RWPE1 (cell line): ENCODE results near the gene LRTM1.

Experiments used
- CTCF ChIA-PET: fragments of 350-600 bp; sonication (Branson Sonifier 250); formaldehyde crosslinking; extraction: SDS; loops from one replicate; lab custom pipeline; 2021; lab: Yijun Ruan, JAX
- POLR2A ChIA-PET: fragments of 400-600 bp; formaldehyde crosslinking; extraction: SDS; loops from one replicate; lab custom pipeline; 2020; ENCODE audit warnings: antibody characterized with exemption; ENCODE audit not compliant: low non-redundant PET; lab: Yijun Ruan, JAX
- DNase-seq: peaks from one replicate; pipeline ENCODE4 v3.0.0; 2012; ENCODE audit warnings: low spot score
- H3K27ac ChIP-seq: fragments of 450-650 bp; 2 replicates; pipeline ENCODE4 v1.5.1; 2017
- TF ChIP-seq, protein P1 (sequence below): fragments of 450-650 bp; conservative IDR thresholded peaks from 2 replicates; pipeline ENCODE4 v1.5.1; 2017; ENCODE audit warnings: low read depth, mild to moderate bottlenecking

Gene LRTM1

DNA sequence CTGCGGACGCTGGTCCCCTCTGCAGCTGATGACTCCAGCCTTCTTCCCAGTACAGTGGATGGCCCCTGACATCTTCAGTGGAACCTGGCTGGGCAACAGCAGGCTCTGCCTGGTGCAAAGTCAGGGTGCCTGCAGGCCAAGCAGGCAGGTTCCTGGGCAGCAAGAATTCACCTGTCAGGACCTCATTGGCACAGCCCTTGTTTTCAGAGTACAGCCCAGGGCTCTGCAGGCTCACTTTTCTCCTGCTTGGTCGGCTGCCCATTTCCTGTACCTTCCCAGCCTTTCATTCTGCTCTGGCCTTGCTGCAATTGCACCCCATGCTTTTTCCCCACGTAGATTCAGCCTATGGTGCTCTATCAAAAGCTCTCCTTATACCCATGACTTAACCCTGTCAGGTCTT, 56.0 kb downstream of the LRTM1 start:
- ChIA-PET POLR2A (no interaction called here), CTCF (no interaction called here)
- no peak overlapping the region for H3K27ac ChIP-seq
- TF ChIP-seq, protein P1, sequence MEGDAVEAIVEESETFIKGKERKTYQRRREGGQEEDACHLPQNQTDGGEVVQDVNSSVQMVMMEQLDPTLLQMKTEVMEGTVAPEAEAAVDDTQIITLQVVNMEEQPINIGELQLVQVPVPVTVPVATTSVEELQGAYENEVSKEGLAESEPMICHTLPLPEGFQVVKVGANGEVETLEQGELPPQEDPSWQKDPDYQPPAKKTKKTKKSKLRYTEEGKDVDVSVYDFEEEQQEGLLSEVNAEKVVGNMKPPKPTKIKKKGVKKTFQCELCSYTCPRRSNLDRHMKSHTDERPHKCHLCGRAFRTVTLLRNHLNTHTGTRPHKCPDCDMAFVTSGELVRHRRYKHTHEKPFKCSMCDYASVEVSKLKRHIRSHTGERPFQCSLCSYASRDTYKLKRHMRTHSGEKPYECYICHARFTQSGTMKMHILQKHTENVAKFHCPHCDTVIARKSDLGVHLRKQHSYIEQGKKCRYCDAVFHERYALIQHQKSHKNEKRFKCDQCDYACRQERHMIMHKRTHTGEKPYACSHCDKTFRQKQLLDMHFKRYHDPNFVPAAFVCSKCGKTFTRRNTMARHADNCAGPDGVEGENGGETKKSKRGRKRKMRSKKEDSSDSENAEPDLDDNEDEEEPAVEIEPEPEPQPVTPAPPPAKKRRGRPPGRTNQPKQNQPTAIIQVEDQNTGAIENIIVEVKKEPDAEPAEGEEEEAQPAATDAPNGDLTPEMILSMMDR: no peak
- DNase-seq: no peak

- POLR2A ChIA-PET: no interaction called here
- no peak overlapping the region for H3K27ac ChIP-seq
- TF ChIP-seq, protein P1: peak; percentile 44; the same call in 1 of the 2 replicates
- CTCF ChIA-PET: no interaction called here
- peak; percentile 62 for DNase-seq
Measured at GRCh38 chr3:54870423-54870822, 57.4 kb downstream of the LRTM1 start.
